ENCODE data around the gene GPR152.

GPR152 gene

GRCh38 chr11:67423466-67423865 is 29.1 kb downstream of the GPR152 start:
- DNase-seq, result no peak

- DNase-seq, result no peak
Measured at GRCh38 chr11:67422891-67423290, 29.6 kb downstream of the GPR152 start.

DNA sequence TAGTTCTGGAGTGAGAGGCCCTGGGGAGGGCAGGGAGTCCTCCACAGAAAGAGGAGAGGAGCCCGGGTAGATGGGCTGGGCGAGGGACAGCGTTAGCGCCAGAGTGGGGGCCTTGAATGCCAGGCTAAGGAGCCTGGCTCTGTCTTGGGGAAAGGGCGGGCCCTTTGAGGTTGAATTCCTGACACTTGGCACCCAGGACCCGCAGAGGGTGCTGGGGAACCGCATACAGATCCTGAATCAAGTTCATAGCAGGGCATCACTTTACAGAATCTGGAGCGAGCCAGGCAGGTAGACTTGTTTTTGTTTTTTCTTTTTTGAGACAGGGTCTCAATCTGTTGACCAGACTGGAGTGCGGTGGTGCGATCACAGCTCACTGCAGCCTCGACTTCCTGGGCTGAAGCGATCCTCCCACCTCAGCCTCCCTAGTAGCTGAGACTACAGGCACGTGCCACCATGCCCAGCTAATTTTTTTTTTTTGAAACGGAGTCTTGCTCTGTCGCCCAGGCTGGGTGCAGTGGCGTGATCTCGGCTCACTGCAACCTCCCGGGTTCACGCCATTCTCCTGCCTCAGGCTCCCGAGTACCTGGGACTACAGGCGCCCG is 31.0 kb downstream of the GPR152 start:
- DNase-seq, result no peak

GRCh38 chr11:67420646-67421429 is 31.7 kb downstream of the GPR152 start:
- DNase-seq, result peak; percentile 79

- no peak for DNase-seq
Measured at GRCh38 chr11:67420147-67420645, 32.3 kb downstream of the GPR152 start.

DNA sequence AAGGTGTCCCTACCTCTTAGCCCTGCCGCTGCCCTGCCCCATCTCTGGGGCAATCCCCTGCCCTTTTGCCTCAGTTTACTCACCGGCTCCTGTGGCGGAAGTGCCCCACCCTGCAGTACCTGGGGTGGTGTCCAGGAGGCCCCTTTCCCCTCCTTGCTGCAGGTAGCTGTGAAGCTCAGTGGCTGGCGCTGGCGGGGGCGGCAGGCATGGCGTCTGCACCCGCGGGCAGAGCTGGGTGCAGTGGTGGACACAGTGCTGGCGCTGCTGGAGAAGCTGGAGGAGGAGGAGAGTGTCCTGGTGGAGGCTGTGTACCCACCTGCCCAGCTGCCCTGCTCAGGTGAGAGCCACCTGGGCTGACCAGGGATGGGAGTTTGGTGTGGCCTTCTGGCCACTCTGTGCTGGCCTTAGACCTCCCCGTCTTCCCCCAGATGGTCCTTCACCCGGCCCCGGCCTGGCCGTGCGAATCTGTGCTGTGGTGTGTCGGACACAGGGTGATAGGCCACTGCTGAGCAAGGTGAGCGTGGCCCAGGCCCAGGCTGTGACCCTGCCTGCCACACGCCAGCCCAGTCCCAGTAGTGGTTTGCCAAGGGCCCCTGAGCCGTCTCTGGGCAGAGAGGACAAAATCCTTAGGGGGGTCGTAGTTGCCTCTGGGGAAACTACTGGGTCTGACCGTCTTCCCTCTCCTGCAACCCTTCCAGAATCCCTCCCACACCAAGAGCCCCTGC is 33.0 kb downstream of the GPR152 start:
- DNase-seq, result no peak

DNA sequence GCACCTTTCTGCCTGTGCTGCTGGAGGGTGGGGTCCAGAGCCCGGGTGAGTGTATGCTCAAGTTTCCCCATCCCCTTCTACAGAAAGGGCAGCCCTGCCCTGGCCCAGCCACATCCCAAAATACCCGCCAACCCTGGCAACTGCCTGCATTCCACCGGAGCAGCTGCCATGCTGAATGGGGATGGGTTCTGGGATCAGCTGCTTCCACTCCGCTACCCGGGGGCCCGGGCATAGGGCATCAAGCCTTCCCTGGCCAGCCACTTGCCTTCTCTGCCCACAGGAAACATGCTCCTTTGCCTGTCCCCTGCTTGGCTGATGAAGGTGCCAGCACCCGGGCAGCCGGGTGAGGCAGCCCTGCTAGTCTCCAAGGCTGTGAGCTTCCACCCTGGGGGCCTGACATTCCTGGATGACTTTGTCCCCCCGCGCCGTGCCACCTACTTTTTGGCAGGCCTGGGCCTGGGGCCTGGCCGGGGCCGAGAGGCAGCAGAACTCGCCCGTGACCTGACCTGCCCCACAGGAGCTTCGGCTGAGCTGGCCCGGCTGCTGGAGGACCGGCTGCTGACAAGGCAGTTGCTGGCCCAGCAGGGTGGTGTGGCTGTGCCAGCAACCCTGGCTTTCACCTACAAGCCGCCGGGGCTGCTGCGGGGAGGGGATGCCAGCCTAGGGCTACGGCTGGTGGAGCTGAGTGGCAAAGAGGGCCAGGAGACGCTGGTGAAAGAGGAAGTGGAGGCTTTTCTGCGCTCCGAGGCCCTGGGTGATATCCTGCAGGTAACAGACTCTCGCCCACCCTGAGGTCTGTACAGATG is 33.9 kb downstream of the GPR152 start:
- DNase-seq, result peak; percentile 28

- no peak for DNase-seq
Measured at GRCh38 chr11:67417425-67417824, 35.1 kb downstream of the GPR152 start.

GRCh38 chr11:67416416-67417335 is 35.9 kb downstream of the GPR152 start:
- DNase-seq, result peak; percentile 41

DNA sequence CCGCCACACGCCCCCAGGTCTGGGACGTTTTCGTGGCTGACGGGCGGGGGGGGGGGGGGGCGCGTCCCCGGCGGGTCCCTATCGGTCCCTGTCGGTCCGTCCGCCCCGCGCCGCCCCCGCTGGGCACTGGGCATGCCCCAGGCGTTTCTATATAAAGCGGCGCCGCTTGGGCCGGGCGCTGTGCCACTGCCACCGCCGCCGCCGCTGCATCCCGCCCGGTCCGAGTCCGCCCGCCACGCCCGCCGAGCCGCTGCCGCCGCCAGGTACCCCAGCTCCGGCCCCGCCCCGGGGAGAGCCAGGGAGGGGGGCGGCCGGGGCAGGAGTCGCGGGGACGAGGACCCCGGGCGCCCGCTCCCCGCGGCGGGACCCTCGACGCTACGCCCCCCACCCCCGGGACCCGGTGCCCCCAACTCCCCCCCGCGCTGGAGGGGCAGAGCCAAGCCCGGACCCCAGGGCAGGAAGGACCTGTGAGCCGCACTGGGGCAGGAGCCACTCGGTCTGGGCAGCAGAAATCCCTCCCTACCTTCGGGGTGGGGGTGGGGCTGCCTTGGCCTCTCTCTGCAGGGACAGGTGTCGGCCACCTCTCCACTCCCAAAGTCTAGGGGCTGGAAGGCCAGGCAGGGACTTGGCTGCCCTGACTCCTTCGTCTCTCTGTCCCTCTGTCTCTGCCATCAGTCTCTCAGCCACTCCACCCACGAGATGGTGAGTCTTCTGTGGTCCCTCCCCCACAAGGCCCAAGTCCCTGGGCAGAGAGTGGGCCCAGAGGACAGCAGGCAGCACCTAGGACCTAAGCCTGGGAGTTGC is 36.8 kb downstream of the GPR152 start, which contains the start of gene CARNS1:
TSS of gene CARNS1 (plus strand) at position 178 of the 804 bp plus-strand sequence. CDS start at position 700, 522 bp downstream.
- no peak for DNase-seq

DNA sequence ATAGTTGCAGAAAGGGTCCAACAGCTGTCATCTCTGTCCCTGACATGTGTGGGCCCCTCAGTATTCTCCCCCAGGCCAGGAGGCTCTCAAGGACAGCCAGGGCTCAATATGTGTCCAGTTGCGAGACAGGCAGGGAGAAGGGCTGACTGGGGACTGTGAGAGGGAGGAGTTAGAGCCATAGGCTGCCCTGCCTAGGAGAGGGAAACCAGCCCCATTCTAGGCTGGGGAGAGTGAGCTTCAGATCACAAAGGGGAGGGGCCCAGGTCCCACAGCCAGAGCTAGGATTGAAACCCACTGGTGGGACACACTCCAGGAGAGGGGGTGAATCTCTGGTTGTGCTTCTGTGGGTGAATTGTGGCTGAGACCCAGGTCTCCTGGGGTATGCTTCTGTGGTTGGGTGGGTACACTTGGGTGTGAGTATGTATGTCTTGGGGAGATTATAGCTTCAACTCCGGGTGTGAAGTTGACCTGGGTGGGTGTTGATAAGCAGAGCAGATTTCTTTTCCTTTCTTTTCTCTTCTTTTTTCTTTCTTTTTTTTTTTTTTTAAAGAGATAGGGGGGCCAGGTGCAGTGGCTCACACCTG is 39.2 kb downstream of the GPR152 start:
- DNase-seq, result no peak

DNA sequence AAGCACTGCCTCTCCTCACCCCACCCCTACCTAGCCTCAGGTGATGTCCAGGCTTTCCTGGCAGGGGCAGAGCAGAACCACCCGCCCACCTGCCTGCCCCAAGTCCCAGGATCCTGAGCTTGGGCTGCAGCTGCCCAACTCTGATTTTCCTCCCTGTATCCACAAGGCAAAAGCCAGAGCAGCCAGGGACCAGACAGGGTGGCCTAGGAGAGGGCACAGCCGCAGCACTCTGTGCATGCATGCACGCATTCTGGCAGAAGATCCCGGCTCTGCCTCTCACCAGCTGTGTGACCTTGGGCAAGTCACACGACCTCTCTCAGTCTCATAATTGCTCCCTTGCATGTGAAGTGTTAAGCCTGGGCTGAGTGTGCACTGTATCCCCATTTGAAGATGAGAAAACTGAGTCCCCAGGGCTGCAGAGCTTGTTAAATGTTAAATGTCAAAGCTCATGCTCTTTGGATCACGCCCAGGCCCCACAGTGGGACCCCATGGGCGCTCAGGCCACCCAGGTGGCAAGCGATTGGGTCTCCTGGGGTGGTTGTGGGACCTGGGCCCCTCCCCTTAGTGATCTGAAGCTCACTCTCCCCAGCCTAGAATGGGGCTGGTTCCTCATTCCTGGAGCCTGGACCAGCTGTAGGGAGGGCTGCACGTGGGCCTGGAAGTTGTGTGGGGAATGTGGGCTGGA is 39.9 kb downstream of the GPR152 start:
- DNase-seq, result no peak

DNA sequence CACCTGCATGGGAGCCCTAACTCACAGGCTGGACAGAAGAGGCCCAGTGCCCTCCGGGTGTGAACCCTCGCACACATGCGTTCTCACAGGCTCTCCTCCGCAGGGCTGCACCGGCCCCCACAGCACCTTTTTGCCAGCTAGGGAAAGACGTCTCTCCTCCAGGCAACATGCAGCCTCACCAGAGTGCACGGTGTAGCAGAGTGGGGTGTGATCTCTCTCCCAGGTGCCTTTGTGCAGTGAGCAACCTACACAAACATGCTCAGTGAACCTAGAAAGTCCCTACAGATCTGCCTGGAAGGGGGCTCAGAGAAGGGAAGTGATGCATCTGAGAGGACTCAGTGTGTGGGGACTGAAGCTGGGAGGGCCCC is 40.8 kb downstream of the GPR152 start:
- DNase-seq, result no peak

DNA sequence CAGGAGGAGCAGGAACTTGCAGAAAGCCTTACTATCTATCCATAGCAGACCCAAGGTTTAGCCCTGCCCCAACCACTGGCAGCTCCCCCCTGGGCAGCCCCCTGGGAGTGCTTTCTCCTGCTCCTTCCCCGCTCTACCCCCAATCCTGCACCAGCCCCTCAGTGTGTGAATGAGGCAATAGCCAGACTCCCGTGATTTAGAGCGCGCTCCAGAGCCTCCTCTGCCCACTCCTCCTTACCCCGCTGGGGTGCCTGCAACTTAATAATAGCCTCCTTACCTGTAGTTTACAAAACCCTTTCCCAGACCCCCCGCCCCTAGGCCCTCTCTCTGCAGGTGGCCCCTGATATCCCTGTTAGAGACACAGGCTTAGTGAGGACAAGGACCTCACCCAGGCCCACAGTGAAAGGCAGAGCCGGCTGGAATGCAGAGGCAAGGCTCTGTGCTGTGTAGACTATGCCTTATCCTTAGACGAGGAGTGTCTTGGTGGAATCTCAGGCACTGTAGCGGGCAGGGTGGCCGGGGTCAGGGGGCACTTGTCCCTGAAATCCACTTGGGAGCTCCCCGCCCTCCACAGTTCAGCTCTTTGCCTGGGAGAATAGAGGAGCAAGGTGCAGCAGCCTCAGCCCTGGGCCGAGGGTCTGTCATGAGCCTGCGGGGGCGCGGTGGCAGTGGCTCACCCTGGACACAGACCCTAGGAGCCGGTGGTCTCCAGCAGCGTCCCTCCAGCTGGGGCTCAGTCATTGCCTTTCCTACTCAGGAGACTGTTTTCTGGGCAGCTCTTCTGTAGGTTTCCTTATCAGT is 41.3 kb downstream of the GPR152 start:
- no peak for DNase-seq

- DNase-seq, result no peak
Measured at GRCh38 chr11:67410369-67410831, 42.1 kb downstream of the GPR152 start.

DNA sequence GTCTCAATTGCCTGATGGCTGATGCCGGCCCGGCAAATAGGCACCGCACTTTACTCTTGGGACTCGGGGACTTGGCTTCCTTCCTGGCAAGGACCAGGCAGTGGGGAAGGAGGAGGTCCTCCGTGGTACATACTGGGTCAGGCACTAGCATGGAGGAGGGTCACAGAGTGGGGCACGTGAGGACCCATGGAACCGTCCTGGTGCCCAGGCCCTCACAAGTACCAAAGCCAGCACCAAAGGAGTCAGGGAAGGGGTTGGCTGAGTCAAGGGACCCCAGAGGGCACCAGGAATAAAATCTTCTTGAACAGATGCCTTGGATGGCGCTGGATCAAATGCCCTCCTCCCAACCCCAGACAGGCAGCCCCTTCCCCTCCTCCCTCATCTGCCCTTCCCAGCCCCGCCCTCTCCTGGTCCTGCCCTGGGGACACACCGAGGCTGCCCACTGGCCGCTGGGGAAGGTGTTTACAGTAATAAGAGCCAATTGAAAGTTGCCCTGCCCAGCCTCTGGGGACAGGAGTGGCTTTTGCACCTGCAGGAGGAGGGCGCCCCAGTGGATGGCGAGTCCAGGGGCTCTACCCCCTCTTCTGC is 42.7 kb downstream of the GPR152 start:
- DNase-seq, result no peak

DNA sequence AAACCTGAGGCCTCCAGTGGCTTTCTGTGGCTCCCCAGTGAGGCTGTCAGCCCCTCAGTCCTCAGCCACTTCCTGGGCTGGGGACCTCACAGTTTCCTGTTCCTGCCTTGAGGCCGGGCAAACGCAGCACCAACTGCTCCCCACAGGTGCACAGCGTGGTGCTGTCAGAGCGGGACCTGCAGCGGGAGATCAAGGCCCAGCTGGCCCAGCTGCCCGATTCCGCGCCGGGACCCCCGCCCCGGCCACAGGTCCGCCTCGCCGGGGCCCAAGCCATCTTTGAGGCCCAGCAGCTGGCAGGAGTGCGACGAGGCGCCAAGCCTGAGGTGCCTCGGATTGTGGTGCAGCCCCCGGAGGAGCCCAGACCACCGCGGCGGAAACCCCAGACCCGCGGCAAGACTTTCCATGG is 43.3 kb downstream of the GPR152 start:
- no peak for DNase-seq

DNA sequence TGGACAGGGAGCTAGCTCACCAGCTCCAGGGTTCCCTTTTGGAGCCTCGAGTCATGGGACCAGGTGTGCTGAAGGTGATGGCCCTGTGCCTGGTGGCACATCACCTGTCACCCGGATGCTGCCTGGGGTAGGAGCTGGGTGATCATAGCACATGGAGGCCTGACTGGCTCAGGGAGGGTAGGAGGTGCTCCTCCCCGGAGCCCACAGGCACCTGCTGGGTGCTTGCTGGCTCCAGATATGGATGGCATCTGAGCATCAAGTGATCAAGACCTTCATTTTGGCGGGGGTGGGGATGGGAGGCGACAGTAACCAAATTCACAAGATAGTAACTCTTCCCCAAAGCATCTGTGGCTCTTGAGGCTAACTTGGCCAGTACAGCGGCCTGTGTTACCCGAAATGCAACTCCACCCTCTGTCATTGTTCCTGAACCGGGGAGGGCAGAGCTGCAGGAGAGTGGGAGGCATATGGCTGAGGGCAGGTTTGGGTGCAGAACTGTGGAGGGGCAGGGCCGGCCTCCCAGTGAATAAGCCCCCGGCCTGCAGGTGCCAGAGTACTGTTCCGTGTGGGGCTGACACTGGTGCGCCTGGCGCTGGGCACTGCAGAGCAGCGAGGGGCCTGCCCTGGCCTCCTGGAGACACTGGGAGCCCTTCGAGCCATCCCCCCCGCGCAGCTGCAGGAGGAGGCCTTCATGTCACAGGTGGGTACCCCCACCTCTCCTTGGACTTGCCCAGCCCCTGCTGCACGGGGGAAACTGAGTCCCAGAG is 43.9 kb downstream of the GPR152 start:
- no peak for DNase-seq
